Measurements from ENCODE around the gene MBL2. TPM values are rescaled to one million over a fixed set of nuclear protein-coding genes. Genes with fewer than 3 reads are reported as not detected.

The MBL2 gene
- total RNA-seq, 1 donor: under 0.01 TPM

GRCh38 chr10:52755297-52756062 lies 17.1 kb downstream of the MBL2 start:
- Histone ChIP-seq H3K27me3 (ENCODE audit: insufficient read depth, low read length) (no peaks in the 10 kb centered on the region), H3K79me2 (ENCODE audit: insufficient read depth, low read length) (no peaks in the 10 kb centered on the region), H3K36me3 (ENCODE audit: insufficient read depth, low read length) (no peaks in the 10 kb centered on the region), H3K4me1 (ENCODE audit: insufficient read depth, low read length) (no peaks in the 10 kb centered on the region), H3K9me3 (ENCODE audit: low read depth, low read length) (no peaks in the 10 kb centered on the region), H4K20me1 (ENCODE audit: insufficient read depth, low read length) (no peaks in the 10 kb centered on the region), H3K4me2 (ENCODE audit: insufficient read depth, low read length) (no peak overlapping the region), H3K27ac (ENCODE audit: low read depth, low read length) (no peak overlapping the region), H2AFZ (ENCODE audit: low read length) (no peak overlapping the region), H3K4me3 (ENCODE audit: insufficient read depth, low read length) (no peak overlapping the region)
- DNase-seq (ENCODE audit: insufficient read length, low spot score, missing footprints): no peak
- TF ChIP-seq CTCF (IDR thresholded peaks at IDR 0.05; ENCODE audit: extremely low read depth, low read depth, low read length): no peak

- Histone ChIP-seq H3K79me2 (ENCODE audit: insufficient read depth, low read length) (no peaks in the 10 kb centered on the region), H3K27ac (ENCODE audit: low read depth, low read length) (no peak overlapping the region), H3K4me3 (ENCODE audit: insufficient read depth, low read length) (no peak overlapping the region), H3K4me1 (ENCODE audit: insufficient read depth, low read length) (no peaks in the 10 kb centered on the region), H3K4me2 (ENCODE audit: insufficient read depth, low read length) (no peak overlapping the region), H3K36me3 (ENCODE audit: insufficient read depth, low read length) (no peaks in the 10 kb centered on the region), H2AFZ (ENCODE audit: low read length) (no peak overlapping the region), H4K20me1 (ENCODE audit: insufficient read depth, low read length) (no peaks in the 10 kb centered on the region), H3K9me3 (ENCODE audit: low read depth, low read length) (no peaks in the 10 kb centered on the region), H3K27me3 (ENCODE audit: insufficient read depth, low read length) (no peaks in the 10 kb centered on the region)
- no peak for DNase-seq (ENCODE audit: insufficient read length, low spot score, missing footprints)
- TF ChIP-seq CTCF (IDR thresholded peaks at IDR 0.05; ENCODE audit: extremely low read depth, low read depth, low read length): no peak
Observed at GRCh38 chr10:52752801-52753445, 19.7 kb downstream of the MBL2 start.

- Histone ChIP-seq H3K27ac (ENCODE audit: low read depth, low read length) (no peak overlapping the region), H3K79me2 (ENCODE audit: insufficient read depth, low read length) (no peaks in the 10 kb centered on the region), H2AFZ (ENCODE audit: low read length) (no peak overlapping the region), H3K4me1 (ENCODE audit: insufficient read depth, low read length) (no peaks in the 10 kb centered on the region), H3K4me2 (ENCODE audit: insufficient read depth, low read length) (no peak overlapping the region), H4K20me1 (ENCODE audit: insufficient read depth, low read length) (no peaks in the 10 kb centered on the region), H3K4me3 (ENCODE audit: insufficient read depth, low read length) (no peak overlapping the region), H3K36me3 (ENCODE audit: insufficient read depth, low read length) (no peaks in the 10 kb centered on the region), H3K9me3 (ENCODE audit: low read depth, low read length) (no peaks in the 10 kb centered on the region), H3K27me3 (ENCODE audit: insufficient read depth, low read length) (no peaks in the 10 kb centered on the region)
- DNase-seq (ENCODE audit: insufficient read length, low spot score, missing footprints): no peak
- no peak for TF ChIP-seq CTCF (IDR thresholded peaks at IDR 0.05; ENCODE audit: extremely low read depth, low read depth, low read length)
Observed at GRCh38 chr10:52752261-52752660, 20.3 kb downstream of the MBL2 start.

GRCh38 chr10:52751337-52751736 lies 21.2 kb downstream of the MBL2 start:
- Histone ChIP-seq H3K4me2 (ENCODE audit: insufficient read depth, low read length) (no peak overlapping the region), H3K4me3 (ENCODE audit: insufficient read depth, low read length) (no peak overlapping the region), H3K9me3 (ENCODE audit: low read depth, low read length) (no peaks in the 10 kb centered on the region), H3K36me3 (ENCODE audit: insufficient read depth, low read length) (no peaks in the 10 kb centered on the region), H3K27ac (ENCODE audit: low read depth, low read length) (no peak overlapping the region), H3K79me2 (ENCODE audit: insufficient read depth, low read length) (no peaks in the 10 kb centered on the region), H3K27me3 (ENCODE audit: insufficient read depth, low read length) (no peaks in the 10 kb centered on the region), H2AFZ (ENCODE audit: low read length) (no peak overlapping the region), H4K20me1 (ENCODE audit: insufficient read depth, low read length) (no peaks in the 10 kb centered on the region), H3K4me1 (ENCODE audit: insufficient read depth, low read length) (no peaks in the 10 kb centered on the region)
- no peak for DNase-seq (ENCODE audit: insufficient read length, low spot score, missing footprints)
- no peak for TF ChIP-seq CTCF (IDR thresholded peaks at IDR 0.05; ENCODE audit: extremely low read depth, low read depth, low read length)
